Epithelial cell of esophagus (primary cell): ENCODE results near the gene DHH.

Source experiments
- DNase-seq: peaks from one replicate; pipeline ENCODE4 v3.0.0; 2010; ENCODE audit warnings: low read depth
- H3K4me3 ChIP-seq: 2 replicates; pipeline ENCODE4 v1.5.1; 2011; ENCODE audit warnings: mild to moderate bottlenecking, low read length, control low read depth
- CTCF ChIP-seq: IDR thresholded peaks from 2 replicates; pipeline ENCODE4 v1.5.1; 2011; ENCODE audit warnings: low read depth, mild to moderate bottlenecking, low read length, control low read depth, inconsistent platforms; ENCODE audit not compliant: insufficient read depth; ENCODE audit errors: missing control alignments

The DHH gene

GRCh38 chr12:49093792-49094159 lies 825 bp downstream of the DHH start:
- H3K4me3 ChIP-seq = no peak overlapping the region
- no peak for TF ChIP-seq CTCF
- no peak for DNase-seq

GRCh38 chr12:49092816-49093406 lies 1.7 kb downstream of the DHH start:
- DNase-seq = no peak
- TF ChIP-seq CTCF = no peak
- no peak overlapping the region for H3K4me3 ChIP-seq

- H3K4me3 ChIP-seq = no peak overlapping the region
- peak; percentile 45 for TF ChIP-seq CTCF
- peak; percentile 32 for DNase-seq
These were observed 2.4 kb downstream of the DHH start for GRCh38 chr12:49092086-49092815.

GRCh38 chr12:49091836-49092085 lies 2.8 kb downstream of the DHH start:
- no peak for TF ChIP-seq CTCF
- no peak overlapping the region for H3K4me3 ChIP-seq
- no peak for DNase-seq

GRCh38 chr12:49091056-49091835 lies 3.4 kb downstream of the DHH start:
- no peak overlapping the region for H3K4me3 ChIP-seq
- TF ChIP-seq CTCF = no peak
- no peak for DNase-seq

- DNase-seq = peak; percentile 40
- H3K4me3 ChIP-seq = no peak overlapping the region
- TF ChIP-seq CTCF = peak; percentile 13
These were observed 4.5 kb downstream of the DHH start for GRCh38 chr12:49089821-49090773.
